HG03196 (cell line): Measurements from ENCODE around the gene CDK7.
"Not testable (repeated sequence)": the region's sequence is repeated elsewhere in the genome, so short reads cannot be mapped to it uniquely, and the experiment has no call there.

Experiments
- ATAC-seq: cut with Tn5 transposase; IDR thresholded peaks from one replicate; pipeline ENCODE4 v1.9.1; 2021; ENCODE audit not compliant: unreplicated experiment

CDK7 gene

DNA sequence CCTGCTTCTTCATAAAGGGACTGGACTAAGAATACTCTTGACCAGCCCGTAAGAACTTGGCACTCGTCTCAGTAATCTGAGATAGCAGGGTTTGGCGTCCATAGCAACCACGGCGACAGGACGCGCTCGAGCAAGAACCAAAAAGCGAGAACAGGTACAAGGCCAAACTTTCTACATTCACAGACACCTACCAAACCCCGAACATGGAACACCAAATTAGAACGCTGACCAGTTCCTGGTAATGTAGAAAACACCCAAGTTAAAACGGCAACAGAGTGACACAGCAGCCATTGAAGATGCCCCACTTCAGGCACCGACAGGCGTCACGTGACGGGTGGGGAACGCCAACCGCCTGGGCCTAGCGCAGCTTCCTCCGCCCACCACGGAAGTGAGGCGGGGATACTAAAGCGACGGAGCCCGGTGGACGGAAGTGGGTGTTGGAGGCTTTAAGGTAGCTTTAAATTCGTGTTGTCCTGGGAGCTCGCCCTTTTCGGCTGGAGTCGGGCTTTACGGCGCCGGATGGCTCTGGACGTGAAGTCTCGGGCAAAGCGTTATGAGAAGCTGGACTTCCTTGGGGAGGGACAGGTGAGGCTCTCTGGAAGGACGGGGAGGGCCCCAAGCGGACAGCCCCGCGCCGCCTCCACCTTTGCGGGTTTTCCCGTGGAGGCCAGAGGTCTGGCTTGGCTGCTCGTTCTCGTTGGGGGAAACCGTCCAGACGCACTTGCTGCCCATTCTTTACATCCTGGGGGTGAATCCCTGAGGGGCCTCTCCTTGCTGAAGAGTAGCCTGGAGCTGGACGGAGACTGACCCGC is at the start of gene CDK7:
TSS of gene CDK7 (plus strand) at position 430 of the 812 bp plus-strand sequence. CDS start at position 520, 90 bp downstream.
- peak; percentile 97 for ATAC-seq

DNA sequence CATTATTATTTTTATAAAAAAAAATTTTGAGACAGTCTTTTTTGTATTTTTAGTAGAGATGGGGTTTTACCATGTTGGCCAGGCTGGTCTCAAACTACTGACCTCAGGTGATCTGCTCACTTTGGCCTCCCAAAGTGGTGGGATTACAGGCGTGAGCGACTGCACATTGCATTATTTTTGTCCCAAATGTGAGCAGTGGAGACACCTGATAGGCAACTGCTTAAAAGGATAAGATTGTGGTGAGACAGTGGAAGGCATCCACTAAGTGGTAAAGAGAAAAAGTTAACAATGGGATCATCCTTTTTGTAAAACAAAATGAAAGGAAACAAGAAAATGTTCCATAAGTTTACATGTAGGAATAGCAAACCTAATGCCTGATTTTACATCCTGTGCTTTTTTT is 47.3 kb upstream of the CDK7 start:
- ATAC-seq = no peak

DNA sequence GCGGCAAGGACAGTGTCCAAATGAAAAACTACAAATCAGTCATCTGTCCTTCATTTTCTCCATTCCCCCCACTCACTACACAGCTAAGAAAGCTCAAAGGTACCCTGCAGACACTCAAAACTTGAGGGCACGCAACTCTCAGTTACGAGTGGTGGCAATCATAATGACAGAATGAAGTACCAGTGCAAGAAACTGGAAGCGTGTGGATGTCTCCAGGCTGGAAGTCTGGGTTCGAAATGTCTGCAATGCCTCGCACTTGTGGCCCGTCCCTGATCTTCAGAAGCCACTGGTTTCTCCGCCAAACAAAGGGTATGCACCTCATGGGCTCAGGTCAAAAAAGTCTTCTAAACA is 45.9 kb upstream of the CDK7 start:
- ATAC-seq = no peak

DNA sequence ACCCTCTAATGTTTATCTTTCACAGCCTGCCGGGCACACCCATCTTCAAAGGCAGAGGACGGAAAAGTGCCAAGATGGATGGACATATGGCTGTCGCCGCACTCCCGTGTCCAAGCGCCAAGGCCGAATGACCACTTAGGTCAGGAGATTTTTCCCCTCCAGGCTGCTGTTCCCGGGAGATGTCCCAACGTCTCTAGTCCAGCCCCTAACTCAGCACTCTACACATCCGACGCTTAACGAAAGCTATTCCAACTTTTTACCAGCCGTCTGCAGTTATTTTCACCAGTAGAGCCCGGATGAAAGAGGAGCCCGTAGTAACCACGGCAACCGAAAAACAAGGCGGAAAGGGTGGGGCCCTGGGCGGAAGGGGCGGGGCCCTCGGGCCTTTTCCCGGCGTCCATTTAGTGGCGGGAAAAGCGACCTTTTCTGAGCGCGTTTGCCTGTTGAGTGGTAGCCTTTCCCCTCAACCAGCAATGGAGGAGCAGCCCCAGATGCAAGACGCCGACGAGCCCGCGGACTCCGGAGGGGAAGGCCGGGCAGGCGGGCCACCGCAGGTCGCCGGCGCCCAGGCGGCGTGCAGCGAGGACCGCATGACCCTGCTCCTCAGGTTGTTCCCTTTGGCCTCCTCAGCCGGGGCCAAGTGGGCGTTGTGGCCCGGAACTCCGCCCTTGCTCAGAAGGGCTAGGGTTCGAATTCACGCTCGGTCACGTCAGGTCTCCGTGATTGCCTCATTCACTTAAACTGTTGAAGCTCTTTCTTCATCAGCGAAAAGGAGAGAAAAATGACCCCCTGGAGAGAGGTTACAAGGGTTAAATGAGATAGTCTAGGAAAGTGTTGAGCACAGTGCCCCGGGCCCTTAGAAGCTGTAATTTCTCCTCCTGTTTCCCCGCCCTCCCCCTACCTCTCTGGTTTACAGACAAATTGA is 45.3 kb upstream of the CDK7 start, which contains the start of gene CENPH:
TSS of gene CENPH (plus strand) at position 422 of the 925 bp plus-strand sequence. CDS start at position 474, 52 bp downstream.
- ATAC-seq = peak; percentile 91

DNA sequence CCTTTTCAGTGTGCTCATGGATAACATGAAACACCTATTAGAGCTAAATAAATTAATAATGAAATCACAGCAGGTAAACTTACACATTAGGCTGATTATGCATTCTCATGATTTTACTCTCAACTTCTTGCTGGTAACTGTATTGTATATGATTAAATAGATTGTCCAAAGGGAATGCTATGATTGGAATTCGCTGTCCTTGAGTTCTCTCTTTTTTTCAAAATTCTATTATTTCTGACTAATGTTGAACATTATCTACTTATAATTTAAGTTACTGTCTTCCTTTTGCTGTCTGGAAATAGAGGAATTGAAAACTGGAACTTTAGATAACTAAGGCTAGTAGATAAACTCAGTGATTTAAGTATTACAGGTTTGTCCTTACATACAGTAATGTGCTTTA is 32.2 kb upstream of the CDK7 start:
- no peak for ATAC-seq

DNA sequence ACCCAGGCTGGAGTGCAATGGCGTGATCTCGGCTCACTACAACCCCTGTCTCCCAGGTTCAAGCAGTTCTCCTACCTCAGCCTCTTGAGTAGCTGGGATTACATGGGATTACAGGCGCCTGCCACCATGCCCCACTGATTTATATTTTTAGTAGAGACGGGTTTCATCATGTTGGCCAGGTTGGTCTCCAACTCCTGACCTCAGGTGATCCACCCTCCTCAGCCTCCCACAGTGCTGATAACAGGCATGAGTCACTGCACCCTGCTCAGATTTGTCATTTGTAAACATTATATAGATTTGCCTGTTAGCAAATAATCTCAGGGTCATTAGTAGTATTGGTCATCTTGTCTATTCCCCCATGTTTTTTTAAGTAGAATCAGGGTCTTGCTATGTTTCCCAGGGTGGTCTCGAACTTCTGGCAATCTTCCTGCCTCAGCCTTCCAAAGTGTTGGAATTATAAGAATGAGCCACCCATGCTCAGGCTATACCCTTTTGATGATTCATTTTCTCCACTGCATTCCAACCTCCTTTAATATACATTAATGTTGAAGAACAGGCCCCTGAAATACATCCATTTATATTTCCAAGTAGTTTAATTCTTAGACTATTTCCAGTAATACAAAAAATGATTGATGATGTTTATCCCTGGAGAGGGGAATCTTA is 28.0 kb upstream of the CDK7 start:
- ATAC-seq = no peak

DNA sequence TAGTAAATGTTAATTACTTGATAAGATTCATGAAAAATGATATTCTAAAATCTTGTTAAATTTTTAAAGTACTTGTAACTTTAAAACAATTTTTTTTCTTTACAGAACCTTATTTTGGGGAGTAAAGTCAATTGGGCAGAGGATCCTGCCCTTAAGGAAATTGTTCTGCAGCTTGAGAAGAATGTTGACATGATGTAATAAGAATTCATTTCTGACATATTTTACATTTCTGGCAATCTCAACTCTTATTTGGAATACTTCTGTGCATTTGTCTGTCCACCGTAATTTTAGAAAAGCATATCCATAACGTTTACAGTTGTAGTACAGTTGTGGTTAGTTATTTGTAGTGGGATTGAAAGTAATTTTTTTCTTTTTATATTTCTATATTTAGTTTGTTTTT is 25.1 kb upstream of the CDK7 start:
- no peak for ATAC-seq

DNA sequence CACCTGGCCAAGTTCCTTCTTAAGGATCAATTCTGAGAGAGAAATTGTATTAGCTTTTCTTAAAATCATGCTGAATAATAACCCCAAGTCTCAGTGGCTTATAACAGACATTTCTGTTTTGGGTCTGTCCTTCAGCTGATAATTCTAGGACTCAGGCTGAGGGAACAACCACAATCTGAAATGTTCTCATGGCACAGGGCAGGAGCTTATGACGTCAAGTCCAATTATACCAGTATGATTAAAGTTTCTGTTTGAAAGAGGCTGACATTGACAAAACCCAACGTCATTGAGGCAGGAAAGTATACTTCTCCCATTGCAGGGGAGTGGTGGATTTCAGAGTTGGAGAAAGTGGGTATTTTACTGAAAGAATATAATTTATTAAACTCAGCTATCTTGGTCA is 23.5 kb upstream of the CDK7 start:
- ATAC-seq = no peak

DNA sequence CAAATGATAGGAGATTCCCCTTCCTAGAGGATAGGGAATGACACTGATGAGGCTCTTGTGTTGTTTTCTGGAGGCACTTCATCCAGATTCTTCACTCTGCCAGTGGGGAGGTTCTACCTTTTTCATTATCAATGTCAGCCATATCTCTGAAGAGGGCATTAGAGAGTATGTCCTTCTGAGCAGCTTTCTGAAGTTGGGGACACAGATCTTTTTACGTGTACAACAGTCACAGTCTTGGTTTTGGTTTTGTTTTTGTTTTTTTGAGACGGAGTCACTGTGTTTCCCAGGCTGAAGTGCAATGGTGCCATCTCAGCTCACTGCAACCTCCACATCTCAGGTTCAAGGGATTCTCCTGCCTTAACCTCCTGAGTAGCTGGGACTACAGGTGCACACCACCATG is 22.7 kb upstream of the CDK7 start:
- ATAC-seq = no peak

DNA sequence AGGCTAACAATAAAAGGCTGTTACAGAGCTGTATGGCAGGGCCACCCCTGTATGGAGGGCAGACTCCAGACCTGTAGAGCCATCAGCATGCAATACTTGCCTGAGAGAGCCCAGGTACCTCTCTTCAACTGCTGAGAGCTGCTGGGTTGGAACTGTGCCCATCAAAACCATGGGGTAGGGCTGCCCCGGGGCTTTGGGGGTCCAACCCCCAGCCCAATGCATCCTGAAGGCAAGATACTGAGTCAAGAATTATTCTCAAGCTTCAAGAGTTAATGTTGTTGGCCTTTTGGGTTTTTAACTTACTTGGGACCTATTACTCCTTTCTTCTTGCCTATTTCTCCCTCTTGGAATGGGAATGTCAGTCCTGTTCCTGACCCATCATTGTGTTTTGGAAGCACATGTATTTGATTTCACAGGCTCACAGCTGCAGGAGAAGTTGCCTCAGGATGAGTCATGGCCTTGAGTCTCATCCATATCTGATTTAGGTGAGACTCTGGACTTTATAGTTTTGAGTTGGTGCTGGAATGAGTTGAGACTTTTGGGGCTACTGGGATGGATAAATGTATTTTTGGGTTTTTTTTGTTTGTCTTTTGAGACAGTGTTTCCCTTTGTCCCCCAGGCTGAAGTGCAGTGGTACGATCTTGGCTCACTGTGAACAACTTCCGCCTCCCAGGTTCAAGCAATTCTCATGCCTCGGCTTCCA is 21.0 kb upstream of the CDK7 start:
- no peak for ATAC-seq

DNA sequence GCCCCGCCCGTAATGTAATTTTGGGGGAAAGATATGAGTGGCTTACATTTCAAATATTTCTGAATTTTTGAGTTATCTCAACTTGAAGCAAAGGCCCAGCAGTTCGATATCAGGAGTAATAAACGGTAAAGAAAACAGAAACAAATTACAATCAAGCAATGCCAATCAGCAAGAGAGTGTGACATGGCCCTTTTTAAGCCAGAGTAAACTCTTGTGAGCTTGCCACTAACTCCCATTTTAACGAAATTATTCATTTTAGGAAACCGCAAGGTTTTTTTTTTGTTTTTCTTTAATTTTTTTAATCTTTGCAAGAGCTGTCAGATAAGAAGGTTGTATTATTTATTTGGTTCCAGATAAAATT is 17.6 kb upstream of the CDK7 start:
- no peak for ATAC-seq

DNA sequence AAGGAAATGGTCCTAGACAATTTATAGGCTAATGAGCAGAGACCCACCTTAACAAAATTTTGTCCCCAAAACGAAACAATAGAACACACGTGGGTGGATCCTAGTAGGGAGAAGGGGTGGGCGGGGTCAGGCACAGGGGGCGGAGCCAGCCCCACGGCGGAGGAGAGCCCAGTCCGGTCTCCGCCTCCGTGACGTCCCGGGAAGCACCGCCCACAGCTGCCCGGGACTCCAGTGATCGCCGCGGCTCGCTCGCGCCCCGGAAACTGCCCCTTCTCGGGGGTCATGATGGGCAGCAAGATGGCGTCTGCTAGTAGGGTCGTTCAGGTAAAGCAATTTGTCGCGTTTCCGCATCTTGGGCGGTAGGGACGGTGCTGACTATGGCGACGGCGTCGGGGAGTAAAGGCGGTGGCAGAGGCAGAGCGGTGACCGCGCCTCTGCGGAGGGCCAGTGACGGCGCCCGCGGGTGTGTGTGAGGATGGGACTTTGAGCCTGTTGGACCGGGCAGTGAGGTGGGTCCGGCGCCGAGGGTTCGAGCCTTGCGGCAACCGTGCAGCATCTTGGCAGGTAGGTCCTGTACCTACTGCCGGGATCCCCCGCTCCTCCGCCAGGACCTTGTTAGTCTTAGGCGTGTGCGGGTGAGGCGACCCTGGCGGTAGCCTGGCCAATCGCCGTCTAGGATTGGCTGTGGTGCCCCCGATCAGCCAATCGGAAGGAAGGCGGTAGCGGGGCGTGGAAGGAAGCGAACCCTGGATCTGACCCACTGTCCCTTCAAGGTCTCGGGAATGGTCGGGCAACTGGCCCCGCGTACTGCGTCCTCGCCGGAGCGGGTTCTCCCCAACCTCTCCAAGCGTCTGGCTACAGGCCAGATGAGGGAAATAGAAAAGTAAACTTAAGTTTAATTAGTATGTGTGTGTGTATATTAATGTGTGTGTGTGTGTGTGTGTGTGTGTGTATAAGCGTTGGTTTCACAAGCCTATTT is 16.8 kb upstream of the CDK7 start:
- ATAC-seq = peak; percentile 91

DNA sequence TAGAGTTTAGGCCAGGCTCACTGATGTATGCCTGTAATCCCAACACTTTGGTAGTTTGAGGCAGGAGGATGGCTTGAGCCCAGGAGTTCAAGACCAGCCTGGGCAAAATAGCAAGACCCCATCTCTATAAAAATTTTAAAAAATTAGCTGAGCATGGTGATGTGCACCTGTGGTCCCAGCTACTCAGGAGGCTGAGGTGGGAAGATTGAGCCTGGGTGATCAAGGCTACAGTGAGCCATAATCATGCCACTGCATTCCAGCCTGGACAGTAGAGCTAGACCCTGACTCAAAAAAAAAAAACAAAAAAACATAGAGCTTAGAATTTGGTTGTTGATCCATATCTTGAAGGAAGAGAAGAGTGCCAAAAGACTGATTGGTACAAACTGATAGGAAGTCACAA is 14.7 kb upstream of the CDK7 start:
- no peak for ATAC-seq

DNA sequence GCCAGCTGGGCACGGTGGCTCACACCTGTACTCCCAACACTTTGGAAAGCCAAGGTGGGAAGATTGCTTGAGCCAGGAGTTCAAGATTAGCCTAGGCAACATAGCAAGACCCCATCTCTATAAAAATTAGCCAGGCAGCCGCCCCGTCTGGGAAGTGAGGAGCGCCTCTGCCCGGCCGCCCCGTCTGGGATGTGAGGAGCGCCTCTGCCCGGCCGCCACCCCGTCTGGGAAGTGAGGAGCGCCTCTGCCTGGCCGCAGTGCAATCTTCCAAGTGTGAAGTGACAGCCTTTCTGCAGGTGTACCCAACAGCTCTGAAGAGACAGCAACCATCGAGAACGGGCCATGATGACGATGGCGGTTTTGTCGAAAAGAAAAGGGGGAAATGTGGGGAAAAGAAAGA is 14.3 kb upstream of the CDK7 start:
- ATAC-seq = not testable (repeated sequence)

DNA sequence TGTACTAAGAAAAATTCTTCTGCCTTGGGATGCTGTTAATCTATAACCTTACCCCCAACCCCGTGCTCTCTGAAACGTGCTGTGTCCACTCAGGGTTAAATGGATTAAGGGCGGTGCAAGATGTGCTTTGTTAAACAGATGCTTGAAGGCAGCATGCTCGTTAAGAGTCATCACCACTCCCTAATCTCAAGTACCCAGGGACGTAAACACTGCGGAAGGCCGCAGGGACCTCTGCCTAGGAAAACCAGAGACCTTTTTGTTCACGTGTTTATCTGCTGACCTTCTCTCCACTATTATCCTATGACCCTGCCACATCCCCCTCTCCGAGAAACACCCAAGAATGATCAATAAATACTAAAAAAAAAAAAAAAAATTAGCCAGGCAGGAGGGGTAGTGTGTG is 13.9 kb upstream of the CDK7 start:
- ATAC-seq = not testable (repeated sequence)

DNA sequence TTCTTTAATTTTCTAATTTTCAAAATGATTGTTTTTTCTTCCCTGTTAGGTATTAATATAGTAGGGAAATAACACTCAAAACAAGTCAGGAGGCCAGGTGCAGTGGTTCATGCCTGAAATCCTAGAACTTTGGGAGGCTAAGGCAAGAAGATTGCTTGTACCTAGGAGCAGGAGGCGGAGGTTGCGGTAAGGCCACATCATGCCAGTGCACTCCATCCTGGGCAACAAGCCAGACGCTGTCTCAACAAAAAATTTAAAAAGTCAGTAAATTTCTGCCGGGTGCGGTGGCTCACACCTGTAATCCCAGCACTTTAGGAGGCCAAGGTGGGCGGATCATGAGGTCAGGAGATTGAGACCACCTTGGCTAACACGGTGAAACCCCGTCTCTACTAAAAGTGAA is 10.2 kb upstream of the CDK7 start:
- no peak for ATAC-seq

DNA sequence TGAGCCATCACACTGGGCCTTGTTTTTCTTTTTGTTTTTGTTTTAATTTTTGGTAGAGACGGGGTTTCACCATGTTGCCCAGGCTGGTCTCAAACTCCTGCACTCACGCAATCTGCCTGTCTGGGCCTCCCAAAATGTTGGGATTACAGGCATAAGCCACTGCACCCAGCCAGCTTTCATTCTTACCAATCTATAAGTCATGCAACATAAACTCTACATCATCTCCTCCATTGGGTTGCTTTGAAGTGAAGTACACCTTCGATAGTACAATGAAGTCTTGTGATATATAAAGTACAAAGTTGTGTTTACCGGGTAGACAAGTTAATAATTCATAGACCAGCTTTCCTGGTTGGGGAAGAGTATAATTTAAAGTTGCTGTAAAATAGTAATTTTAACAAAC is 8.8 kb upstream of the CDK7 start:
- no peak for ATAC-seq

DNA sequence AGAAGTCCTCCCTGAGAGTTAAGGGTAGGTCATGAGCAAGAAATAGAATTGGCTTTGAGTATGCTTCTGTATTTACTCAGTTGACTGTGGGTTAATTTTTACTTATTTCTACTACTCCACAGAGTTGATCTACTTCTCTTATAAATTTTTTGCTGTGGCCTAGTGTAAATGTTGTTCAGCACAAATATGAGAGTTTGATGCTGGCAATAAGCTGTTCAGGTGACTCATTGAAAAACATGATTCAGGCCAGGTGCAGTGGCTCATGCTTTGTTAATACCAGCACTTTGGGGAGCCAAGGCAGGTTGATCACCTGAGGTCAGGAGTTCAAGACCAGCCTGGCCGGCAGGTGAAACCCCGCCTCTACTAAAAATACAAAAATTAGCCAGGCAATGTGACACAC is 4.5 kb upstream of the CDK7 start:
- no peak for ATAC-seq

DNA sequence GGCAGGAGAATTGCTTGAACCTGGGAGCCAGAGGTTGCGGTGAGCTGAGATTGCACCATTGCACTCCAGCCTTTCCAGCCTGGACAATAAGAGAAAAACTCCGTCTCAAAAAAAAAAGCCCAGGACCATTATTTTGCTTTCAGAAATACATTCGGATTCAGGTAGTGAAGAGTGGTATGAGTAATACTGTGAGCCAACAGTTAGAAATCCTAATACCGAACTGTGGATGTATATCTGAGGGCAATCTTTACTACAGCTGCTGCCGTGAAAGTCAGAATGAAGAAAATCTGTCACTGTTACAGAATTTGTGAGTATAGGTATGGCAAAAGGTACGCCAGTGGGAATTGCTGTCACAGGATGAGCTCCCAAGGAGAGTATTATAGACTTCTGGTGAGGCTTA is 3.4 kb upstream of the CDK7 start:
- no peak for ATAC-seq

DNA sequence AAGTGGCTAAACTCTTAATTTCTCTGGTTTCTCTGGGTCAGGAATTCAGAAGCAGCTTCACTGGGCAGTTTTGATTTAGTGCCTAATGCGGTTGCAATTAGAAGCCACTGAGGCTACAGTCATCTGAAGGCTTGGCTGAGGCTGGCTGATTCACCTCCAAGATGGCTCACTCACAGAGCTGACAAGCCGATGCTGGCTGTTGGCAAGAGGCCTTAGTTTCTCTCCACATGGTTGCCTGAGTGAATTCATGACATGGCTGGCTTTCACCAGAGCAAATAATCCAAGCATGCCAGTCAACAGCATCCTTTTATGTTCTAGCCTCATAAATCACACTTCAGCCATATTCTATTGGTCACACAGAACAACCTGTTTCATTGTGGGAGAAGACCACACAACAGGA is 2.8 kb upstream of the CDK7 start:
- no peak for ATAC-seq
